ENCODE data around the gene MBTD1. TPM values are rescaled to one million over a fixed set of nuclear protein-coding genes. Genes with fewer than 3 reads are reported as not detected.

Gene MBTD1
- total and polyA plus RNA-seq, 2 of the 8 experiments (the other 6 are each of a cell fraction or from before 2014, with no cell fraction given), result 20.3 to 51.4 TPM

DNA sequence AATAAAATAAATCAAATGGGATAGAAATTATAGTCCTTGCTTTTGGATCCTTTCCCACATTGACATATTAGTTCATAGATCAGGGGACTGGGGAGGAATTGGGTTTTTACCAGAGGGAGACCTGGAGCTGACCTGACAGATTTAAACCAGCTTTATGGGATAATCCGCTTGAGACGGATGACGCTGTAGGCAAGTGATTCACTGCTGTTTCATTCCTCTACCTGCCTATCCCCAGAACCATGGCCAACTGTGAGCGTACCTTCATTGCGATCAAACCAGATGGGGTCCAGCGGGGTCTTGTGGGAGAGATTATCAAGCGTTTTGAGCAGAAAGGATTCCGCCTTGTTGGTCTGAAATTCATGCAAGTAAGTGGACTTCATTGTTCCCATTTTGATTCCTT, 104.4 kb downstream of the MBTD1 start (continued):
- TF ChIP-seq, protein P1, sequence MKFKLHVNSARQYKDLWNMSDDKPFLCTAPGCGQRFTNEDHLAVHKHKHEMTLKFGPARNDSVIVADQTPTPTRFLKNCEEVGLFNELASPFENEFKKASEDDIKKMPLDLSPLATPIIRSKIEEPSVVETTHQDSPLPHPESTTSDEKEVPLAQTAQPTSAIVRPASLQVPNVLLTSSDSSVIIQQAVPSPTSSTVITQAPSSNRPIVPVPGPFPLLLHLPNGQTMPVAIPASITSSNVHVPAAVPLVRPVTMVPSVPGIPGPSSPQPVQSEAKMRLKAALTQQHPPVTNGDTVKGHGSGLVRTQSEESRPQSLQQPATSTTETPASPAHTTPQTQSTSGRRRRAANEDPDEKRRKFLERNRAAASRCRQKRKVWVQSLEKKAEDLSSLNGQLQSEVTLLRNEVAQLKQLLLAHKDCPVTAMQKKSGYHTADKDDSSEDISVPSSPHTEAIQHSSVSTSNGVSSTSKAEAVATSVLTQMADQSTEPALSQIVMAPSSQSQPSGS (IDR thresholded peaks at IDR 0.05; ENCODE audit: low read length), result no peak
- TF ChIP-seq POLR2A (IDR thresholded peaks at IDR 0.05; ENCODE audit: control extremely low read depth in 1 of 2, low read depth in 2 of 2, low read length in 2 of 2) (no peak), SIX5 (IDR thresholded peaks at IDR 0.05; ENCODE audit: low read depth, low read length) (no peak), KDM5A (IDR thresholded peaks at IDR 0.05; ENCODE audit: low read length) (no peak), HDAC6 (IDR thresholded peaks at IDR 0.05; ENCODE audit: low read depth, low read length) (no peak)
- TF ChIP-seq, protein P2, sequence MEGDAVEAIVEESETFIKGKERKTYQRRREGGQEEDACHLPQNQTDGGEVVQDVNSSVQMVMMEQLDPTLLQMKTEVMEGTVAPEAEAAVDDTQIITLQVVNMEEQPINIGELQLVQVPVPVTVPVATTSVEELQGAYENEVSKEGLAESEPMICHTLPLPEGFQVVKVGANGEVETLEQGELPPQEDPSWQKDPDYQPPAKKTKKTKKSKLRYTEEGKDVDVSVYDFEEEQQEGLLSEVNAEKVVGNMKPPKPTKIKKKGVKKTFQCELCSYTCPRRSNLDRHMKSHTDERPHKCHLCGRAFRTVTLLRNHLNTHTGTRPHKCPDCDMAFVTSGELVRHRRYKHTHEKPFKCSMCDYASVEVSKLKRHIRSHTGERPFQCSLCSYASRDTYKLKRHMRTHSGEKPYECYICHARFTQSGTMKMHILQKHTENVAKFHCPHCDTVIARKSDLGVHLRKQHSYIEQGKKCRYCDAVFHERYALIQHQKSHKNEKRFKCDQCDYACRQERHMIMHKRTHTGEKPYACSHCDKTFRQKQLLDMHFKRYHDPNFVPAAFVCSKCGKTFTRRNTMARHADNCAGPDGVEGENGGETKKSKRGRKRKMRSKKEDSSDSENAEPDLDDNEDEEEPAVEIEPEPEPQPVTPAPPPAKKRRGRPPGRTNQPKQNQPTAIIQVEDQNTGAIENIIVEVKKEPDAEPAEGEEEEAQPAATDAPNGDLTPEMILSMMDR (IDR thresholded peaks at IDR 0.05; ENCODE audit: control extremely low read depth in 1 of 3, insufficient read depth in 1 of 3, low read depth in 1 of 3, low read length in 3 of 3), result no peak
